GM21717 (cell line): Measurements from ENCODE around the gene METTL3.

ENCODE experiments used
- ATAC-seq: cut with Tn5 transposase; IDR thresholded peaks from one replicate; pipeline ENCODE4 v1.9.1; 2021; ENCODE audit warnings: mild to moderate bottlenecking, moderate library complexity; ENCODE audit not compliant: unreplicated experiment

The METTL3 gene

GRCh38 chr14:21486640-21487087 is 24.5 kb downstream of the METTL3 start:
- ATAC-seq: no peak

GRCh38 chr14:21476925-21477681 is 34.0 kb downstream of the METTL3 start, which contains the start of the genes RAB2B and TOX4:
Gene RAB2B (minus strand): TSS chr14:21476959. CDS start chr14:21476872, 87 bp downstream.
Gene TOX4 (plus strand): TSS chr14:21477195. CDS start chr14:21477279, 84 bp downstream.
- peak; percentile 98 for ATAC-seq

- ATAC-seq: no peak
Measured at GRCh38 chr14:21476523-21476924, 34.6 kb downstream of the METTL3 start.

GRCh38 chr14:21475767-21476522 is 35.2 kb downstream of the METTL3 start:
- no peak for ATAC-seq

GRCh38 chr14:21467616-21468015 is 43.5 kb downstream of the METTL3 start:
- ATAC-seq: no peak

GRCh38 chr14:21455912-21456667 is 55.0 kb downstream of the METTL3 start, which contains the start of gene CHD8:
Gene CHD8 (minus strand): TSS chr14:21456123. CDS start chr14:21431643, 24,480 bp downstream.
- ATAC-seq: peak; percentile 96

GRCh38 chr14:21455592-21455911 is 55.6 kb downstream of the METTL3 start:
- peak; percentile 28 for ATAC-seq

- ATAC-seq: no peak
Measured at GRCh38 chr14:21454843-21455544, 56.1 kb downstream of the METTL3 start.

- ATAC-seq: no peak
Measured at GRCh38 chr14:21449899-21450216, 61.3 kb downstream of the METTL3 start.
